HEK293T (cell line): ENCODE measurements around the gene STN1.

Source experiments
- ARNT ChIP-seq: fragments of 450-650 bp; IDR thresholded peaks from 2 replicates; pipeline ENCODE4 v1.6.1; 2017; ENCODE audit warnings: mild to moderate bottlenecking
- BHLHE40 ChIP-seq: fragments of 450-650 bp; IDR thresholded peaks from 2 replicates; pipeline ENCODE4 v1.6.1; 2016; ENCODE audit warnings: mild to moderate bottlenecking, moderate library complexity, borderline replicate concordance
- ELF4 ChIP-seq: fragments of 450-650 bp; IDR thresholded peaks from 2 replicates; pipeline ENCODE4 v1.6.1; 2017; ENCODE audit warnings: antibody characterized with exemption
- FOXA1 ChIP-seq: fragments of 450-650 bp; IDR thresholded peaks from 2 replicates; pipeline ENCODE4 v1.6.1; 2016; ENCODE audit warnings: mild to moderate bottlenecking
- FOXK2 ChIP-seq: fragments of 450-650 bp; IDR thresholded peaks from 2 replicates; pipeline ENCODE4 v1.6.1; 2016; ENCODE audit warnings: mild to moderate bottlenecking
- FOXM1 ChIP-seq: fragments of 450-650 bp; IDR thresholded peaks from 2 replicates; pipeline ENCODE4 v1.6.1; 2017; ENCODE audit warnings: mild to moderate bottlenecking, borderline replicate concordance
- HDGF ChIP-seq: fragments of 450-650 bp; IDR thresholded peaks from 2 replicates; pipeline ENCODE4 v1.6.1; 2017; ENCODE audit warnings: antibody characterized with exemption, borderline replicate concordance
- NFRKB ChIP-seq: fragments of 450-650 bp; IDR thresholded peaks from 2 replicates; pipeline ENCODE4 v1.6.1; 2016; ENCODE audit warnings: mild to moderate bottlenecking, moderate library complexity
- PKNOX1 ChIP-seq: fragments of 450-650 bp; IDR thresholded peaks from 2 replicates; pipeline ENCODE4 v1.6.1; 2016
- SP1 ChIP-seq: fragments of 450-650 bp; IDR thresholded peaks from 2 replicates; pipeline ENCODE4 v1.6.1; 2017
- SUZ12 ChIP-seq: fragments of 450-650 bp; IDR thresholded peaks from 2 replicates; pipeline ENCODE4 v1.6.1; 2016; ENCODE audit warnings: mild to moderate bottlenecking
- TARDBP ChIP-seq: fragments of 450-650 bp; IDR thresholded peaks from 2 replicates; pipeline ENCODE4 v1.6.1; 2016
- ZNF384 ChIP-seq: fragments of 450-650 bp; IDR thresholded peaks from 2 replicates; pipeline ENCODE4 v1.6.1; 2016

DNA sequence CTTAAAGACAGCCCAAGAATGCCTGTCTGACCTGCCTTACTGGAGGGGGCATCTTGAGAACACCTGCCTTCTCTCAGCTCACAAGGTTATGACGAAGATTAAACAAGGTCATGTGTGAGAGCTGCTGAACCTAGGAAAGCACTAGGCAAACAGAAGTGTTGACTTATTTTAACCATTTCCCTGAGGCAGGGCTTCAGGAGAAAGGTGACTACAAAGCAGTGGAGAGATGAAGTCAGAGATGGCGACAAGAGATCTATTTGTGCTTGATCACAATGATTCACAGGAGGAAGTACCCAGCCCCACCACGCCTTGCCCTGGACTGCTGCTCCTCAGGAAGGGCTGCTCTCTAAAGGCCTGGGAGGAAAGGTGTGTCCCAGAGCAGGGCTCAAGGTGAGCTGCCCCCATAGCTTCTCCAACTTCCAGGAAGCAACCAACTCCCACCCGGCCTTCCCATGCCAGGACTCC, 27.8 kb downstream of the STN1 start:
- no peak for TF ChIP-seq FOXM1
- TF ChIP-seq NFRKB, result no peak
- TF ChIP-seq SUZ12, result no peak
- no peak for TF ChIP-seq BHLHE40
- no peak for TF ChIP-seq TARDBP
- no peak for TF ChIP-seq ZNF384
- no peak for TF ChIP-seq FOXK2
- TF ChIP-seq FOXA1, result no peak
- no peak for TF ChIP-seq SP1
- TF ChIP-seq ARNT, result no peak
- no peak for TF ChIP-seq HDGF
- no peak for TF ChIP-seq PKNOX1
- TF ChIP-seq ELF4, result no peak
